Midbrain (tissue), 1 donor: ENCODE data around the gene ICE1.
A peak's percentile ranks its signal among the peaks of the same experiment; 100 is the strongest.
"Not testable (repeated sequence)": the region's sequence is repeated elsewhere in the genome, so short reads cannot be mapped to it uniquely, and the experiment has no call there.

Source experiments
- DNase-seq: peaks from one replicate; lab custom pipeline; 2025; lab: John Stamatoyannopoulos, UW

Gene ICE1

GRCh38 chr5:5404381-5404780 is 18.1 kb upstream of the ICE1 start:
- DNase-seq: no peak

- DNase-seq: no peak
Measured at GRCh38 chr5:5405441-5405840, 17.0 kb upstream of the ICE1 start.

GRCh38 chr5:5407924-5408323 is 14.6 kb upstream of the ICE1 start:
- no peak for DNase-seq

- DNase-seq: no peak
Measured at GRCh38 chr5:5409151-5409810, 13.2 kb upstream of the ICE1 start.

GRCh38 chr5:5413856-5414255 is 8.6 kb upstream of the ICE1 start:
- not testable (repeated sequence) for DNase-seq

GRCh38 chr5:5414999-5415398 is 7.5 kb upstream of the ICE1 start:
- no peak for DNase-seq

- DNase-seq: no peak
Measured at GRCh38 chr5:5416733-5417132, 5.7 kb upstream of the ICE1 start.

- no peak for DNase-seq
Measured at GRCh38 chr5:5418006-5418405, 4.5 kb upstream of the ICE1 start.

GRCh38 chr5:5418764-5419163 is 3.7 kb upstream of the ICE1 start:
- no peak for DNase-seq

GRCh38 chr5:5419291-5420210 is 2.9 kb upstream of the ICE1 start:
- DNase-seq: peak; percentile 22

GRCh38 chr5:5420251-5420650 is 2.2 kb upstream of the ICE1 start:
- DNase-seq: no peak

GRCh38 chr5:5421149-5421960 is 1.1 kb upstream of the ICE1 start:
- DNase-seq: no peak

GRCh38 chr5:5422819-5423515 is 490 bp downstream of the ICE1 start:
- no peak for DNase-seq

GRCh38 chr5:5423586-5423985 is 1.1 kb downstream of the ICE1 start:
- no peak for DNase-seq

GRCh38 chr5:5424736-5425135 is 2.3 kb downstream of the ICE1 start:
- DNase-seq: no peak

GRCh38 chr5:5430136-5430535 is 7.7 kb downstream of the ICE1 start:
- no peak for DNase-seq

GRCh38 chr5:5432020-5432707 is 9.7 kb downstream of the ICE1 start:
- no peak for DNase-seq

- DNase-seq: no peak
Measured at GRCh38 chr5:5436203-5436760, 13.8 kb downstream of the ICE1 start.

GRCh38 chr5:5437227-5438172 is 15.0 kb downstream of the ICE1 start:
- no peak for DNase-seq

GRCh38 chr5:5451863-5452262 is 29.4 kb downstream of the ICE1 start:
- DNase-seq: no peak
